Measurements from ENCODE around the gene NUAK2.

DNA sequence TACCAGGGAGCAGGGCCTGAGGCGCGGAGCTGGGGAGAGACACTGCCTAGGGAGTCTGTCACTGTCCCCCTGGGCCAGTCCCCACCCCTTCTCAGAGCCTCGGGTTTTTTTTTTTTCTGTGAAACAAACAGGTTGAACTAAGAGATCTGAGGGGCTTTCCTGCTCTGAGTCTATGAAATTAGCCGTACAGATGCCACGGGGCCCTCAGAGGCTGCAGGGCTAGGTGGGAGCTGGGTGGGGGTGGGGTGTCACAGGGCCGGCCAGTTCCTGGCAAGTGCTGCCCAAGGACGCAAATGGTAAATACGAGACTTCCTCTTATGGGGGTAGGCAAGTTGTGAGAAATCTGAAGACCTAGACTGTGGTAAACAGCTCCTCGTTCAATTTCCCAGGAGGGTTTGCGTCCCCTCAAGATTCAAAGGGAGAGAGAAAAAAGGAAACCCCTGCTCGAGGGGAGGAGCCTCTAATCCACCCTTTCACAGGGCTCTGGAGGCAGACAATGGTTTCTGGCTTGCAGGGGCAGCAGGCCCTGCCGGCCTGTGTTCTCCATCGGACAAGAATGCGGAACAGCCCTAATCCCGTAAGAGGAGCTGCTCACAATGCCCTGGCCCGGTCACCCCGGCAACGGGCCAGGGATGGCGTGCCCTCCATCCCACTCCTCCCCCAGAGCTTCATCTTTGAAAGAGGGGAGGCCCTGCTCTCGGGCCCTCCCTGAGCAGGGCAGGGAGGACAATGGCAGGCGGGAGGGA is 7.8 kb downstream of the NUAK2 start:
- TF ChIP-seq, protein P1, sequence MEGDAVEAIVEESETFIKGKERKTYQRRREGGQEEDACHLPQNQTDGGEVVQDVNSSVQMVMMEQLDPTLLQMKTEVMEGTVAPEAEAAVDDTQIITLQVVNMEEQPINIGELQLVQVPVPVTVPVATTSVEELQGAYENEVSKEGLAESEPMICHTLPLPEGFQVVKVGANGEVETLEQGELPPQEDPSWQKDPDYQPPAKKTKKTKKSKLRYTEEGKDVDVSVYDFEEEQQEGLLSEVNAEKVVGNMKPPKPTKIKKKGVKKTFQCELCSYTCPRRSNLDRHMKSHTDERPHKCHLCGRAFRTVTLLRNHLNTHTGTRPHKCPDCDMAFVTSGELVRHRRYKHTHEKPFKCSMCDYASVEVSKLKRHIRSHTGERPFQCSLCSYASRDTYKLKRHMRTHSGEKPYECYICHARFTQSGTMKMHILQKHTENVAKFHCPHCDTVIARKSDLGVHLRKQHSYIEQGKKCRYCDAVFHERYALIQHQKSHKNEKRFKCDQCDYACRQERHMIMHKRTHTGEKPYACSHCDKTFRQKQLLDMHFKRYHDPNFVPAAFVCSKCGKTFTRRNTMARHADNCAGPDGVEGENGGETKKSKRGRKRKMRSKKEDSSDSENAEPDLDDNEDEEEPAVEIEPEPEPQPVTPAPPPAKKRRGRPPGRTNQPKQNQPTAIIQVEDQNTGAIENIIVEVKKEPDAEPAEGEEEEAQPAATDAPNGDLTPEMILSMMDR (IDR thresholded peaks at IDR 0.05), result no peak
- TF ChIP-seq POLR2A (IDR thresholded peaks at IDR 0.05), result peak in 2 of 3 donors; percentile 32 to 45

Measured in body of pancreas (tissue), 4 donors.